Astrocyte (in vitro differentiated cells and primary cell): ENCODE data around the gene ARRB1. TPM values are rescaled to one million over a fixed set of nuclear protein-coding genes. Genes with fewer than 3 reads are reported as not detected.

ENCODE experiments used
- DNase-seq: peaks from one replicate; pipeline ENCODE4 v3.0.0-alpha.2; 2010; ENCODE audit warnings: low read depth
- FAIRE-seq: peaks from 2 replicates; lab custom pipeline; 2011; peaks lifted over from hg19 to GRCh38; lab: Jason Lieb, UNC
- H2AFZ ChIP-seq: 2 replicates; pipeline ENCODE4 v1.6.0; 2012; ENCODE audit warnings: low read depth, low read length, inconsistent platforms
- H3K27ac ChIP-seq: 2 replicates; pipeline ENCODE4 v1.5.1; 2011; ENCODE audit warnings: low read depth, low read length, inconsistent platforms
- H3K27me3 ChIP-seq: 2 replicates; pipeline ENCODE4 v1.6.0; 2011; ENCODE audit warnings: low read length, inconsistent platforms; ENCODE audit not compliant: insufficient read depth
- H3K36me3 ChIP-seq: 2 replicates; pipeline ENCODE4 v1.5.1; 2011; ENCODE audit warnings: low read length, inconsistent platforms; ENCODE audit not compliant: insufficient read depth
- H3K4me1 ChIP-seq: 2 replicates; pipeline ENCODE4 v1.5.1; 2011; ENCODE audit warnings: low read length, inconsistent platforms; ENCODE audit not compliant: insufficient read depth
- H3K4me2 ChIP-seq: 2 replicates; pipeline ENCODE4 v1.6.0; 2012; ENCODE audit warnings: low read length, inconsistent platforms
- H3K4me3 ChIP-seq: 2 replicates; pipeline ENCODE4 v1.5.1; 2011; ENCODE audit warnings: low read depth, mild to moderate bottlenecking, low read length, inconsistent platforms; ENCODE audit not compliant: insufficient read depth
- H3K79me2 ChIP-seq: 2 replicates; pipeline ENCODE4 v1.6.0; 2012; ENCODE audit warnings: mild to moderate bottlenecking, low read length, inconsistent platforms; ENCODE audit not compliant: insufficient read depth
- H3K9ac ChIP-seq: 2 replicates; pipeline ENCODE4 v1.6.0; 2012; ENCODE audit warnings: mild to moderate bottlenecking, low read length, inconsistent platforms
- H3K9me3 ChIP-seq: 2 replicates; pipeline ENCODE4 v1.5.1; 2012; ENCODE audit warnings: low read depth, mild to moderate bottlenecking, low read length, inconsistent platforms; ENCODE audit not compliant: insufficient read depth
- H4K20me1 ChIP-seq: 2 replicates; pipeline ENCODE4 v1.6.0; 2012; ENCODE audit warnings: low read length, inconsistent platforms; ENCODE audit not compliant: insufficient read depth
- H3K27ac Mint-ChIP-seq: one replicate; pipeline ENCODE4 v1.8.0; 2021; ENCODE audit warnings: mild to moderate bottlenecking, mixed read lengths; ENCODE audit not compliant: unreplicated experiment
- H3K27me3 Mint-ChIP-seq: one replicate; pipeline ENCODE4 v1.8.0; 2021; ENCODE audit warnings: low read depth, mixed read lengths; ENCODE audit not compliant: unreplicated experiment
- H3K36me3 Mint-ChIP-seq: one replicate; pipeline ENCODE4 v1.8.0; 2021; ENCODE audit warnings: low read depth, mixed read lengths; ENCODE audit not compliant: unreplicated experiment
- H3K4me1 Mint-ChIP-seq: one replicate; pipeline ENCODE4 v1.8.0; 2021; ENCODE audit warnings: low read depth, mixed read lengths; ENCODE audit not compliant: unreplicated experiment
- H3K4me3 Mint-ChIP-seq: one replicate; pipeline ENCODE4 v1.8.0; 2021; ENCODE audit warnings: mild to moderate bottlenecking, moderate library complexity, mixed read lengths; ENCODE audit not compliant: unreplicated experiment
- H3K9me3 Mint-ChIP-seq: one replicate; pipeline ENCODE4 v1.8.0; 2021; ENCODE audit warnings: mild to moderate bottlenecking, mixed read lengths; ENCODE audit not compliant: unreplicated experiment
- CTCF ChIP-seq: IDR thresholded peaks from 2 replicates; pipeline ENCODE4 v1.5.1; 2011; ENCODE audit warnings: low read depth, mild to moderate bottlenecking, inconsistent platforms, low read length, moderate library complexity; ENCODE audit not compliant: insufficient read depth
- EZH2 ChIP-seq: IDR thresholded peaks from 2 replicates; pipeline ENCODE4 v1.6.1; 2012; ENCODE audit warnings: mild to moderate bottlenecking, low read length, inconsistent platforms; ENCODE audit not compliant: insufficient read depth
- total RNA-seq: library from RNA; stranded (reverse); gene quantifications from 2 replicates; pipeline ENCODE4 v1.2.1, GENCODE V29; 2021

The ARRB1 gene
- total RNA-seq, 1 donor from 2014 or later, result 28.5 TPM

- H3K27ac ChIP-seq, result no peak overlapping the region
- peaks cover 5% of the 10 kb centered on the region for H3K27me3 ChIP-seq
- H3K9ac ChIP-seq, result no peak overlapping the region
- no peaks in the 10 kb centered on the region for H4K20me1 ChIP-seq
- DNase-seq (no peak), FAIRE-seq (no peak)
- peaks cover 7% of the 10 kb centered on the region for H3K4me1 Mint-ChIP-seq
- H3K79me2 ChIP-seq, result no peaks in the 10 kb centered on the region
- no peak overlapping the region for H3K4me3 Mint-ChIP-seq
- H3K9me3 ChIP-seq, result no peaks in the 10 kb centered on the region
- no peaks in the 10 kb centered on the region for H3K9me3 Mint-ChIP-seq
- H3K36me3 Mint-ChIP-seq, result no peaks in the 10 kb centered on the region
- H3K4me1 ChIP-seq, result peaks cover 4% of the 10 kb centered on the region
- H2AFZ ChIP-seq, result peak overlapping the region; percentile 33
- H3K4me3 ChIP-seq, result no peak overlapping the region
- H3K27ac Mint-ChIP-seq, result no peak overlapping the region
- TF ChIP-seq CTCF (no peak), EZH2 (no peak)
- H3K4me2 ChIP-seq, result no peak overlapping the region
- no peaks in the 10 kb centered on the region for H3K27me3 Mint-ChIP-seq
- H3K36me3 ChIP-seq, result no peaks in the 10 kb centered on the region
Measured at GRCh38 chr11:75389276-75389605, 37.8 kb upstream of the ARRB1 start.

GRCh38 chr11:75388386-75389275 is 37.2 kb upstream of the ARRB1 start:
- DNase-seq (peak; percentile 46), FAIRE-seq (no peak)
- H3K9ac ChIP-seq, result no peak overlapping the region
- H4K20me1 ChIP-seq, result no peaks in the 10 kb centered on the region
- no peak overlapping the region for H3K4me3 Mint-ChIP-seq
- peaks cover 4% of the 10 kb centered on the region for H3K4me1 ChIP-seq
- H3K9me3 Mint-ChIP-seq, result no peaks in the 10 kb centered on the region
- TF ChIP-seq EZH2, result no peak
- peak; percentile 83 for TF ChIP-seq CTCF
- H3K4me2 ChIP-seq, result peak overlapping the region; percentile 26
- no peak overlapping the region for H3K27ac ChIP-seq
- H3K4me1 Mint-ChIP-seq, result peaks cover 7% of the 10 kb centered on the region
- no peaks in the 10 kb centered on the region for H3K36me3 ChIP-seq
- no peaks in the 10 kb centered on the region for H3K27me3 Mint-ChIP-seq
- peaks cover 5% of the 10 kb centered on the region for H3K27me3 ChIP-seq
- H3K36me3 Mint-ChIP-seq, result no peaks in the 10 kb centered on the region
- H3K4me3 ChIP-seq, result no peak overlapping the region
- peak overlapping the region; percentile 33 for H2AFZ ChIP-seq
- no peaks in the 10 kb centered on the region for H3K79me2 ChIP-seq
- no peak overlapping the region for H3K27ac Mint-ChIP-seq
- no peaks in the 10 kb centered on the region for H3K9me3 ChIP-seq

DNA sequence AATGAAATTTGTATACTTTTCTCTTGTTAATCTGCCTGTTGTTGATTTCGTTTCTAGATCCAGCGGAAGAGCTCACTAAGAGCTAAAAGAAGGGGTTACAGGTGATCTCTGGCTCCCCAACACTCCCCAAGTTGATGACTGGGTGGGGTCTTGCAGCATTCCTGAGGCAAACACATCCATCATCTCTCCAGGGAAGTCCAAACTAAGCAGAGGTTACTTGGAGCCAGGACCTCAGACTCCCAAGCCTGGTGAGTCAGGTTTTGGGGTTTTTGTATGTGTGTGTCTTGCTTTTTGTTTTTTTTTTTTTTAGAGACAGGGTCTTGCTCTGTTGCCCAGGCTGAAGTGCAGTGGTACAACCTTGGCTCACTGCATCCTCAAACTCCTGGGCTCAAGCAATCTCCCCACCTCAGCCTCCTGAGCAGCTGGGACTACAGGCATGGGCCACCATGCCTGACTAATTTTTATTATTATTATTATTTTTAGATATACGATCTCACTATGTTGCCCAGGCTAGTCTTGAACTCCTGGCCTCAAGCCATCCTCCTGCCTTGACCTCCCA is 36.4 kb upstream of the ARRB1 start:
- Histone ChIP-seq H3K9ac (no peak overlapping the region), H3K79me2 (no peaks in the 10 kb centered on the region), H4K20me1 (no peaks in the 10 kb centered on the region), H2AFZ (no peak overlapping the region), H3K27me3 (peaks cover 5% of the 10 kb centered on the region), H3K36me3 (no peaks in the 10 kb centered on the region), H3K27ac (no peak overlapping the region), H3K4me3 (no peak overlapping the region), H3K4me1 (peaks cover 4% of the 10 kb centered on the region), H3K9me3 (no peaks in the 10 kb centered on the region), H3K4me2 (no peak overlapping the region)
- FAIRE-seq (no peak), DNase-seq (no peak)
- TF ChIP-seq CTCF, result no peak
- TF ChIP-seq EZH2, result no peak
- Mint-ChIP-seq H3K4me1 (peaks cover 12% of the 10 kb centered on the region), H3K27me3 (no peaks in the 10 kb centered on the region), H3K4me3 (no peak overlapping the region), H3K36me3 (no peaks in the 10 kb centered on the region), H3K27ac (peak overlapping the region; percentile 55), H3K9me3 (no peaks in the 10 kb centered on the region)
